Large intestine (tissue), 3 donors: ENCODE measurements around the gene FHL2. TPM values are rescaled to one million over a fixed set of nuclear protein-coding genes. Genes with fewer than 3 reads are reported as not detected.

Experiments
- DNase-seq, 2 donors: peaks; one replicate each; pipeline versions ENCODE4 v3.0.0 to v3.0.0-alpha.2; 2013
- H3K27ac ChIP-seq: one replicate; pipeline ENCODE4 v1.5.1; 2013; ENCODE audit warnings: low read length
- H3K27me3 ChIP-seq: 2 replicates; pipeline ENCODE4 v1.6.1; 2013; ENCODE audit warnings: low read length; ENCODE audit not compliant: control insufficient read depth, insufficient read depth
- H3K36me3 ChIP-seq: 2 replicates; pipeline ENCODE4 v1.6.1; 2013; ENCODE audit warnings: low read length; ENCODE audit not compliant: control insufficient read depth, insufficient read depth
- H3K4me1 ChIP-seq: one replicate; pipeline ENCODE4 v1.6.1; 2013; ENCODE audit warnings: low read length; ENCODE audit not compliant: control insufficient read depth, insufficient read depth
- H3K4me3 ChIP-seq: one replicate; pipeline ENCODE4 v1.5.1; 2013; ENCODE audit warnings: low read length
- H3K9me3 ChIP-seq: one replicate; pipeline ENCODE4 v1.6.1; 2013; ENCODE audit warnings: mild to moderate bottlenecking, low read depth, low read length, moderate library complexity; ENCODE audit not compliant: control insufficient read depth
- WGBS: methylation state at CpG from one replicate; pipeline ENCODE4 v1.1.5; 2013; ENCODE audit warnings: low lambda C conversion rate; ENCODE audit not compliant: insufficient coverage; 5-methylcytosine and 5-hydroxymethylcytosine counted together
- polyA plus RNA-seq: library from polyadenylated mRNA; unstranded; fragments of 120-200 nt; gene quantifications from one replicate; pipeline ENCODE4 v1.2.1, GENCODE V29; 2013

FHL2 gene
- polyA plus RNA-seq, 1 donor: 28.3 TPM

- no peak for DNase-seq
- H3K36me3 ChIP-seq: no peaks in the 10 kb centered on the region
Observed at GRCh38 chr2:105399207-105399861, 483 bp upstream of the FHL2 start.

GRCh38 chr2:105397953-105398335 is 907 bp downstream of the FHL2 start:
- Histone ChIP-seq H3K36me3 (no peaks in the 10 kb centered on the region), H3K27ac (no peak overlapping the region), H3K4me3 (peak overlapping the region; percentile 65), H3K4me1 (peaks cover 3% of the 10 kb centered on the region), H3K27me3 (peaks cover 22% of the 10 kb centered on the region), H3K9me3 (peaks cover 6% of the 10 kb centered on the region)
- 45% methylated on average over 2 of the region's 6 CpGs for WGBS
- no peak for DNase-seq

More at GRCh38 chr2:105399207-105399861, 483 bp upstream of the FHL2 start:
- Histone ChIP-seq H3K27me3 (peaks cover 22% of the 10 kb centered on the region), H3K4me3 (peak overlapping the region; percentile 30), H3K27ac (no peak overlapping the region), H3K4me1 (peaks cover 15% of the 10 kb centered on the region), H3K9me3 (peaks cover 6% of the 10 kb centered on the region)
- no CpG with 5 or more reads among the region's 38 CpGs for WGBS

- no peak for DNase-seq
- no peaks in the 10 kb centered on the region for H3K36me3 ChIP-seq
- peaks cover 6% of the 10 kb centered on the region for H3K9me3 ChIP-seq
- H3K4me3 ChIP-seq: peak overlapping the region; percentile 65
- peaks cover 2% of the 10 kb centered on the region for H3K4me1 ChIP-seq
- H3K27me3 ChIP-seq: peaks cover 22% of the 10 kb centered on the region
- no peak overlapping the region for H3K27ac ChIP-seq
- WGBS: 100% methylated on average over 1 of the region's 13 CpGs
Observed at GRCh38 chr2:105397025-105397722, 1.7 kb downstream of the FHL2 start.

GRCh38 chr2:105396254-105397024 is 2.4 kb downstream of the FHL2 start:
- peaks cover 2% of the 10 kb centered on the region for H3K4me1 ChIP-seq
- peaks cover 6% of the 10 kb centered on the region for H3K9me3 ChIP-seq
- WGBS: 100% methylated on average over 1 of the region's 12 CpGs
- H3K27ac ChIP-seq: no peak overlapping the region
- no peaks in the 10 kb centered on the region for H3K36me3 ChIP-seq
- peaks cover 22% of the 10 kb centered on the region for H3K27me3 ChIP-seq
- DNase-seq: peak in 1 of 2 donors; percentile 56
- no peak overlapping the region for H3K4me3 ChIP-seq

GRCh38 chr2:105395691-105396090 is 3.2 kb downstream of the FHL2 start:
- Histone ChIP-seq H3K27ac (no peak overlapping the region), H3K4me3 (no peak overlapping the region), H3K36me3 (no peaks in the 10 kb centered on the region), H3K9me3 (peaks cover 6% of the 10 kb centered on the region), H3K27me3 (peaks cover 22% of the 10 kb centered on the region), H3K4me1 (peaks cover 2% of the 10 kb centered on the region)
- WGBS: no CpG with 5 or more reads among the region's 7 CpGs
- DNase-seq: no peak

- H3K36me3 ChIP-seq: no peaks in the 10 kb centered on the region
- peaks cover 2% of the 10 kb centered on the region for H3K4me1 ChIP-seq
- no peak overlapping the region for H3K27ac ChIP-seq
- peaks cover 6% of the 10 kb centered on the region for H3K9me3 ChIP-seq
- H3K27me3 ChIP-seq: peaks cover 19% of the 10 kb centered on the region
- no peak overlapping the region for H3K4me3 ChIP-seq
- no peak for DNase-seq
- no CpG with 5 or more reads among the region's 12 CpGs for WGBS
Observed at GRCh38 chr2:105394951-105395611, 3.8 kb downstream of the FHL2 start.

- H3K9me3 ChIP-seq: no peaks in the 10 kb centered on the region
- 100% methylated on average over 2 of the region's 13 CpGs for WGBS
- no peak for DNase-seq
- peaks cover 7% of the 10 kb centered on the region for H3K27me3 ChIP-seq
- H3K4me1 ChIP-seq: no peaks in the 10 kb centered on the region
- no peak overlapping the region for H3K4me3 ChIP-seq
- H3K36me3 ChIP-seq: no peaks in the 10 kb centered on the region
- no peak overlapping the region for H3K27ac ChIP-seq
Observed at GRCh38 chr2:105393373-105394055, 5.3 kb downstream of the FHL2 start.

GRCh38 chr2:105391763-105392662 is 6.8 kb downstream of the FHL2 start:
- no peaks in the 10 kb centered on the region for H3K4me1 ChIP-seq
- no peaks in the 10 kb centered on the region for H3K27me3 ChIP-seq
- no peaks in the 10 kb centered on the region for H3K36me3 ChIP-seq
- DNase-seq: no peak
- no peaks in the 10 kb centered on the region for H3K9me3 ChIP-seq
- no peak overlapping the region for H3K4me3 ChIP-seq
- H3K27ac ChIP-seq: no peak overlapping the region
- WGBS: 100% methylated on average over 1 of the region's 9 CpGs

GRCh38 chr2:105391058-105391627 is 7.7 kb downstream of the FHL2 start:
- Histone ChIP-seq H3K36me3 (peaks cover 1% of the 10 kb centered on the region), H3K4me1 (no peaks in the 10 kb centered on the region), H3K27ac (no peak overlapping the region), H3K27me3 (no peaks in the 10 kb centered on the region), H3K9me3 (no peaks in the 10 kb centered on the region), H3K4me3 (no peak overlapping the region)
- no CpG with 5 or more reads among the region's 5 CpGs for WGBS
- no peak for DNase-seq
